ENCODE data around the gene SP140. TPM values are rescaled to one million over a fixed set of nuclear protein-coding genes. Genes with fewer than 3 reads are reported as not detected.

The SP140 gene
- total and polyA plus RNA-seq, 9 of the 15 experiments (the other 6 are each of a cell fraction or from before 2014, with no cell fraction given) = 0.04 to 1.1 (median 0.57) TPM; not detected in 1

DNA sequence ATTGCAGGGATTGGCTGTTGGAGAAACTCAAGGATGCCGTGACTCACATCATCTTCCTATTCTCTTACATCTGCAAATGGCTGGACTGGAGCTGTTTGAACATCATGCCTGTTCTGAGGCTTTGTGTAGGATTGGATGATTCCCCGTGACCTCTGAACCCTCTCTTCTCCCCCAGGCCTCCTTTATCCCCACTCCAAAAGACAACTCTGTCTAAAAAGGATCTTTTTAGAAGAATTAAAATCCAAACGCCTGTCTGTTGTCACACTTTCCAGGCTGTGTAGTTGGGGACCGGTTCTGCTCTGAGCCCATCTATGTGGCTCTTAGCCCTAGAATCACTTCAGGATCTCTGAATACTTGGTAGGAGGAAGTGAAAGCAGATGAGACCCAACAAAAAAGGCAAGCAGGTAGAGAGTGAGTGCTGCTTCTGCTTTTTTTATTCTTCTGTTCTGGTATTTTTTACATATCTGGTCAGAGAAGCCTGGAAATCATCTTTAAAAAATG lies 565 bp downstream of the SP140 start:
- Histone ChIP-seq H2AFZ (ENCODE audit: low read depth, low read length) (0 out of 2 replicates have a peak overlapping the region, but pooled peaks have one; percentile 55), H3K79me2 (ENCODE audit: control insufficient read depth, insufficient read depth, low read length) (no peaks in the 10 kb centered on the region), H3K36me3 (ENCODE audit: control insufficient read depth, insufficient read depth, low read length) (no peaks in the 10 kb centered on the region), H3K4me3 (no peak overlapping the region), H3K9me1 (ENCODE audit: control insufficient read depth, insufficient read depth, low read length) (no peaks in the 10 kb centered on the region), H3K4me1 (replicated peaks in 1 of 2; ENCODE audit: control insufficient read depth in 2 of 2, insufficient read depth in 2 of 2, low read length in 2 of 2) (no peaks in the 10 kb centered on the region), H3K27me3 (ENCODE audit: control insufficient read depth in 2 of 2, insufficient read depth in 2 of 2, low read length in 2 of 2) (no peaks in the 10 kb centered on the region), H3K4me2 (ENCODE audit: insufficient read depth, low read length) (no peak overlapping the region), H4K20me1 (replicated peaks; ENCODE audit: control insufficient read depth, insufficient read depth, low read length) (no peaks in the 10 kb centered on the region), H3K27ac (ENCODE audit: extremely low read depth, low read depth, low read length) (no peak overlapping the region), H3K9ac (ENCODE audit: insufficient read depth in 1 of 2, low read depth in 2 of 2, low read length in 2 of 2) (no peak overlapping the region), H3K9me3 (replicated peaks; ENCODE audit: control insufficient read depth, insufficient read depth, low read depth, low read length) (peaks cover 4% of the 10 kb centered on the region)
- POLR2A ChIA-PET = no interaction called here
- intact Hi-C loops (cut with micrococcal nuclease) (no loop called here), in situ Hi-C loops (cut with MboI) (no loop called here)
- ATAC-seq = no peak
- CTCF ChIA-PET (ENCODE audit: low intra/inter-chr PET ratio) = no interaction called here
- WGBS (ENCODE audit: insufficient coverage, low coverage, missing lambda C conversion rate) = 10% methylated on average over 2 of the region's 4 CpGs
- TF ChIP-seq, protein P1, sequence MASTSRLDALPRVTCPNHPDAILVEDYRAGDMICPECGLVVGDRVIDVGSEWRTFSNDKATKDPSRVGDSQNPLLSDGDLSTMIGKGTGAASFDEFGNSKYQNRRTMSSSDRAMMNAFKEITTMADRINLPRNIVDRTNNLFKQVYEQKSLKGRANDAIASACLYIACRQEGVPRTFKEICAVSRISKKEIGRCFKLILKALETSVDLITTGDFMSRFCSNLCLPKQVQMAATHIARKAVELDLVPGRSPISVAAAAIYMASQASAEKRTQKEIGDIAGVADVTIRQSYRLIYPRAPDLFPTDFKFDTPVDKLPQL (IDR thresholded peaks at IDR 0.05; ENCODE audit: extremely low read depth, insufficient read length) = no peak
- TF ChIP-seq DDX20 (tag; IDR thresholded peaks at IDR 0.05; ENCODE audit: low read depth) (no peak), MAZ (CRISPR knock-in tag; conservative IDR thresholded peaks at IDR 0.05 in 1 of 2, IDR thresholded peaks at IDR 0.05 in 1 of 2) (no peak), ZNF79 (CRISPR knock-in tag; IDR thresholded peaks at IDR 0.05; ENCODE audit: low read depth) (no peak)
- TF ChIP-seq, protein P2, sequence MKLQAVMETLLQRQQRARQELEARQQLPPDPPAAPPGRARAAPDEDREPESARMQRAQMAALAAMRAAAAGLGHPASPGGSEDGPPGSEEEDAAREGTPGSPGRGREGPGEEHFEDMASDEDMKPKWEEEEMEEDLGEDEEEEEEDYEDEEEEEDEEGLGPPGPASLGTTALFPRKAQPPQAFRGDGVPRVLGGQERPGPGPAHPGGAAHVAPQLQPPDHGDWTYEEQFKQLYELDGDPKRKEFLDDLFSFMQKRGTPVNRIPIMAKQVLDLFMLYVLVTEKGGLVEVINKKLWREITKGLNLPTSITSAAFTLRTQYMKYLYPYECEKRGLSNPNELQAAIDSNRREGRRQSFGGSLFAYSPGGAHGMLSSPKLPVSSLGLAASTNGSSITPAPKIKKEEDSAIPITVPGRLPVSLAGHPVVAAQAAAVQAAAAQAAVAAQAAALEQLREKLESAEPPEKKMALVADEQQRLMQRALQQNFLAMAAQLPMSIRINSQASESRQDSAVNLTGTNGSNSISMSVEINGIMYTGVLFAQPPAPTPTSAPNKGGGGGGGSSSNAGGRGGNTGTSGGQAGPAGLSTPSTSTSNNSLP (IDR thresholded peaks at IDR 0.05; ENCODE audit: borderline replicate concordance, low read depth, low read length) = no peak
- TF ChIP-seq, protein P3, sequence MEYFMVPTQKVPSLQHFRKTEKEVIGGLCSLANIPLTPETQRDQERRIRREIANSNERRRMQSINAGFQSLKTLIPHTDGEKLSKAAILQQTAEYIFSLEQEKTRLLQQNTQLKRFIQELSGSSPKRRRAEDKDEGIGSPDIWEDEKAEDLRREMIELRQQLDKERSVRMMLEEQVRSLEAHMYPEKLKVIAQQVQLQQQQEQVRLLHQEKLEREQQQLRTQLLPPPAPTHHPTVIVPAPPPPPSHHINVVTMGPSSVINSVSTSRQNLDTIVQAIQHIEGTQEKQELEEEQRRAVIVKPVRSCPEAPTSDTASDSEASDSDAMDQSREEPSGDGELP (CRISPR knock-in tag; IDR thresholded peaks at IDR 0.05; ENCODE audit: borderline replicate concordance) = no peak
- no peak for FAIRE-seq
- no TSS peak for BruUV-seq (replicated peaks)
- DNase-seq (ENCODE audit: extremely low read depth in 1 of 4, low spot score in 3 of 4) = no peak
